Bronchial epithelial cell (primary cell): ENCODE results near the gene VPS33A. TPM values are rescaled to one million over a fixed set of nuclear protein-coding genes. Genes with fewer than 3 reads are reported as not detected.

Source experiments
- DNase-seq: peaks from one replicate; pipeline ENCODE4 v3.0.0-alpha.2; 2010; ENCODE audit warnings: low read depth
- FAIRE-seq: peaks from 2 replicates; lab custom pipeline; 2011; peaks lifted over from hg19 to GRCh38; lab: Jason Lieb, UNC
- H3K27me3 ChIP-seq: 2 replicates; pipeline ENCODE4 v1.5.1; 2011; ENCODE audit warnings: low read length; ENCODE audit not compliant: control insufficient read depth, insufficient read depth
- H3K36me3 ChIP-seq: 2 replicates; pipeline ENCODE4 v1.5.1; 2011; ENCODE audit warnings: low read length; ENCODE audit not compliant: control insufficient read depth, insufficient read depth
- H3K4me3 ChIP-seq: 2 replicates; pipeline ENCODE4 v1.5.1; 2011; ENCODE audit warnings: mild to moderate bottlenecking, low read depth, low read length, control low read depth
- total RNA-seq: library from RNA; depleted of rRNA; stranded (reverse); fragments of >200 nt; gene quantifications from 2 replicates; pipeline ENCODE4 v1.2.1, GENCODE V29; 2014
- TF ChIP-seq, protein P1 (sequence below): IDR thresholded peaks from 2 replicates; pipeline ENCODE4 v1.5.1; 2011; ENCODE audit warnings: mild to moderate bottlenecking, moderate library complexity, low read length, control low read depth, inconsistent platforms; ENCODE audit not compliant: insufficient read depth, severe bottlenecking

VPS33A gene
- total RNA-seq: 17.1 and 23.8 TPM in 2 replicates

- TF ChIP-seq, protein P1, sequence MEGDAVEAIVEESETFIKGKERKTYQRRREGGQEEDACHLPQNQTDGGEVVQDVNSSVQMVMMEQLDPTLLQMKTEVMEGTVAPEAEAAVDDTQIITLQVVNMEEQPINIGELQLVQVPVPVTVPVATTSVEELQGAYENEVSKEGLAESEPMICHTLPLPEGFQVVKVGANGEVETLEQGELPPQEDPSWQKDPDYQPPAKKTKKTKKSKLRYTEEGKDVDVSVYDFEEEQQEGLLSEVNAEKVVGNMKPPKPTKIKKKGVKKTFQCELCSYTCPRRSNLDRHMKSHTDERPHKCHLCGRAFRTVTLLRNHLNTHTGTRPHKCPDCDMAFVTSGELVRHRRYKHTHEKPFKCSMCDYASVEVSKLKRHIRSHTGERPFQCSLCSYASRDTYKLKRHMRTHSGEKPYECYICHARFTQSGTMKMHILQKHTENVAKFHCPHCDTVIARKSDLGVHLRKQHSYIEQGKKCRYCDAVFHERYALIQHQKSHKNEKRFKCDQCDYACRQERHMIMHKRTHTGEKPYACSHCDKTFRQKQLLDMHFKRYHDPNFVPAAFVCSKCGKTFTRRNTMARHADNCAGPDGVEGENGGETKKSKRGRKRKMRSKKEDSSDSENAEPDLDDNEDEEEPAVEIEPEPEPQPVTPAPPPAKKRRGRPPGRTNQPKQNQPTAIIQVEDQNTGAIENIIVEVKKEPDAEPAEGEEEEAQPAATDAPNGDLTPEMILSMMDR: no peak
- FAIRE-seq (no peak), DNase-seq (peak; percentile 93)
- H3K36me3 ChIP-seq: peaks cover under 1% of the 10 kb centered on the region
- H3K27me3 ChIP-seq: no peaks in the 10 kb centered on the region
- peak within 1 kb of the TSS; percentile 92 for H3K4me3 ChIP-seq
Observed at GRCh38 chr12:122266230-122266901, at the start of gene VPS33A. Gene VPS33A (minus strand): TSS chr12:122266494. CDS start chr12:122266408, 86 bp downstream.

DNA sequence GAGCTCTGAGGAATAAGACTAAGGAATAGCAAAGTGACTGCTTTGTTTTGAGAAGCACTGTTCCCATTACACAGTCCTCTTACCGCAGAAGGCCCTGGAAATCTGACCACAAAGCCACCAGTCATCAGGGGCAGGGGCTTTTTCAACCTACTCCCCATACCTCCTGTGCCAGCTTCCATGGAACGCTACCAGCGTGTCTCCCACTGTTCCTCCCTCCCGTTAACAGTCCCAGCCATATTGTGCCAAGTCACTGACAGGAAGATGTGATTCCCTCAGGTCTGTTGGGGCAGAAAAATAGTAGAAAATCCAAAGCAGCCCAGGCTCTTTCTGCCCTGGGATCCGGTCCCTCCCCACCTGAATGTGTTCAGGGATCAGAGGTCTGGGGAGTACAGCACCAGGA, 46.6 kb upstream of the VPS33A start:
- DNase-seq (no peak), FAIRE-seq (no peak)
- TF ChIP-seq, protein P1: no peak
- Histone ChIP-seq H3K27me3 (no peaks in the 10 kb centered on the region), H3K4me3 (no peak overlapping the region), H3K36me3 (peaks cover 17% of the 10 kb centered on the region)

DNA sequence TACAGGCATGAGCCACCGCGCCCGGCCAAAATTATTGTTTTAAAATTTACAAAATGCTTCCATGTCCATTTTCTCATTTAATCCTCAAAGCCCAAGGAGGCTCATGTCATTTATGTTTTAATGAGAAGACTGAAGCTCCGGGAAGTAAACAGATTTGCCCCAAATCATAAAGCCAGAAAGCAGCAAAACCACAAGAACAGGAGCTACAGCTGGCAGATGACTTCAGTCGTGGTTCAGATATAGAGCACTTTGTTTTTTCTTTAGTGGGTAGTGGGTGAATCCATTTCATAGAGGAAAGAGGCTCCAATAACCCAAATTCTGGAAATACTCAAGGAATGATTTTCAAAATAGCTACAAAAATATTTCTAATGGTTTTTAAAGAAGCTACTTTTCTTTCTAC, 45.4 kb upstream of the VPS33A start:
- DNase-seq: no peak
- peaks cover 14% of the 10 kb centered on the region for H3K36me3 ChIP-seq
- H3K27me3 ChIP-seq: no peaks in the 10 kb centered on the region
- H3K4me3 ChIP-seq: no peak overlapping the region
- no peak for FAIRE-seq
- TF ChIP-seq, protein P1: no peak

DNA sequence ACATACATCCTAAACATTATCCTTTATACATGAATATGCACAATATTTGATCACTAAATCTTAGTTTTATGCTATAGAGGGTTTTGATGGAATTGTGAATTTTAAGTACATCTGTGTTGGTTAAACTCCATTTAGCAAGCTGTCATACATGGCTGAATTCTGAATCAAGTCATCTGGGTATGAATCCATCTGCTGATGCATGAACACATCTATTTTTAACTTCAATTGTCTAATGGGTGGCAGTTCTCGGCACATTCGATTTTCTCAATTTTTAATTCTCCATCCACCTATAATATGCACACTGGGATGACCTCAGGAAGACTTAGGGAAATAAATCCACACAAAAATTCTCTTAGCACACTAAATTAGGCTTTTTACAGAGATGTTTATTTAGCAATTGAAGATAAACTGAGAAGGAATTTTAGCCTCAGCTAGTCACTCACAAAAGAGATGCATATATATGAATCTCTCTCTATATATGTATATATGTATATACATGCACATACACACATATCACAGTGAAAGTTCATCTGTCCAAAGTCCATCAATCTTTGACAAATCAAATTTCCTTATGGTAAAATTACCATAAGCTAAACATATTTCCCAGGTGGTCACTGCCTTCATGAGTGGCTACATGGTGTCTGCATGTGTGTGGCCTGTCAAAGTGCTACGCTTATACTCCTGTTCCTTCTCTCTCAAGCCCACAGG, 44.5 kb upstream of the VPS33A start:
- peaks cover 12% of the 10 kb centered on the region for H3K36me3 ChIP-seq
- H3K27me3 ChIP-seq: no peaks in the 10 kb centered on the region
- FAIRE-seq (no peak), DNase-seq (no peak)
- H3K4me3 ChIP-seq: no peak overlapping the region
- TF ChIP-seq, protein P1: no peak

GRCh38 chr12:122309564-122310121, 43.3 kb upstream of the VPS33A start:
- DNase-seq (no peak), FAIRE-seq (no peak)
- Histone ChIP-seq H3K36me3 (peaks cover 10% of the 10 kb centered on the region), H3K4me3 (no peak overlapping the region), H3K27me3 (no peaks in the 10 kb centered on the region)
- TF ChIP-seq, protein P1: no peak
